GM13976 (cell line): Measurements from ENCODE around the gene CCDC6.
A peak's percentile ranks its signal among the peaks of the same experiment; 100 is the strongest.
"Not testable (repeated sequence)": the region's sequence is repeated elsewhere in the genome, so short reads cannot be mapped to it uniquely, and the experiment has no call there.

Experiments used
- DNase-seq: peaks from one replicate; pipeline ENCODE4 v3.0.0; 2012; ENCODE audit warnings: low spot score
- in situ Hi-C: fragments of 300-500 bp; cut with MboI; formaldehyde crosslinking; loops from one replicate; pipeline ENCODE4 v1.12.0; 2022; ENCODE audit warnings: low sequenced_read_pairs, mixed read lengths, inconsistent platforms; ENCODE audit not compliant: unreplicated experiment
- TF ChIP-seq, protein P1 (sequence below): IDR thresholded peaks from 2 replicates; pipeline ENCODE4 v1.5.1; 2012; ENCODE audit warnings: borderline replicate concordance, mild to moderate bottlenecking; ENCODE audit not compliant: insufficient read depth; ENCODE audit errors: extremely low read depth, missing control alignments, control extremely low read depth

Gene CCDC6

DNA sequence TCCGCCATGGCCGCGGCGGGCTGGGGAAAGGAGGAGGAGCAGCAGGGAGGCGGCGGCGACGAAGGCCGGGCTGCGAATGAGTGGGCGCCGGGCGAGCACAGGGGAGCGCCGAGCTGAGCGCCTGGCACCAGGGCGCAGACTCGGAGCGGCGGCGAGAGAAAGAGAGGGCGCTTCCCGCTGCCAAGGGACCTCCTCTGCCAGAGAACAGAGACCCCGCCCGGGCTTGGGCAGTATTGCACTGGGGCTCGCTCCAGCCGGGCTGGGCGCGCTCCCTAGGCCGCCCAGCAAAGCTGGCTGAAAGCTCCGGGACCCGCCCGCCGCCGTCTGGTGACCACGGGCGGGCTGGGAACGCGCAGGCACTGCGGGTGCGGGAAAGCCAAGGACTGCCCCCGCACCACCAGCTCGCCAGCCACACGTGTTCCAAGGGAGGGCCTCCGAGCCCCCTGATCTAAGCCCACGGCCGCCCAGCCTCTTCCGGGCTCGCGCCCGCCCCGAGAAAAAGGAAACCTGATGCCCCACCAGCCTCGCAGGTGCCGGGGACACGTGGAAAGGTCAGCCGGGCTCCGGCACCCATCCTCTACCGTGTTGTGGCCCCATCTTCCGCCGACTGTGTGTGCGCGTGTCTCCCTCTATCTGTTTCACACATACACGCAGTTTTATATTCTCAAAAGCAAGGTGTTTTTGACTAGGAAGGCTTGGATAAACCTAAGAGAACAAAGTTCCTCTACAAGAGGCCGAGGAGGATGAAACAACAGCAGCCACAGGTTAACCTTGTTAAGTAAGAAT lies at the start of gene CCDC6:
TSS of gene CCDC6 (minus strand) at position 140 of the 786 bp plus-strand sequence. CDS start at position 8, 132 bp downstream.
- DNase-seq, result peak; percentile 86
- in situ Hi-C loops, result no loop called here
- TF ChIP-seq, protein P1, sequence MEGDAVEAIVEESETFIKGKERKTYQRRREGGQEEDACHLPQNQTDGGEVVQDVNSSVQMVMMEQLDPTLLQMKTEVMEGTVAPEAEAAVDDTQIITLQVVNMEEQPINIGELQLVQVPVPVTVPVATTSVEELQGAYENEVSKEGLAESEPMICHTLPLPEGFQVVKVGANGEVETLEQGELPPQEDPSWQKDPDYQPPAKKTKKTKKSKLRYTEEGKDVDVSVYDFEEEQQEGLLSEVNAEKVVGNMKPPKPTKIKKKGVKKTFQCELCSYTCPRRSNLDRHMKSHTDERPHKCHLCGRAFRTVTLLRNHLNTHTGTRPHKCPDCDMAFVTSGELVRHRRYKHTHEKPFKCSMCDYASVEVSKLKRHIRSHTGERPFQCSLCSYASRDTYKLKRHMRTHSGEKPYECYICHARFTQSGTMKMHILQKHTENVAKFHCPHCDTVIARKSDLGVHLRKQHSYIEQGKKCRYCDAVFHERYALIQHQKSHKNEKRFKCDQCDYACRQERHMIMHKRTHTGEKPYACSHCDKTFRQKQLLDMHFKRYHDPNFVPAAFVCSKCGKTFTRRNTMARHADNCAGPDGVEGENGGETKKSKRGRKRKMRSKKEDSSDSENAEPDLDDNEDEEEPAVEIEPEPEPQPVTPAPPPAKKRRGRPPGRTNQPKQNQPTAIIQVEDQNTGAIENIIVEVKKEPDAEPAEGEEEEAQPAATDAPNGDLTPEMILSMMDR, result peak; percentile 68

DNA sequence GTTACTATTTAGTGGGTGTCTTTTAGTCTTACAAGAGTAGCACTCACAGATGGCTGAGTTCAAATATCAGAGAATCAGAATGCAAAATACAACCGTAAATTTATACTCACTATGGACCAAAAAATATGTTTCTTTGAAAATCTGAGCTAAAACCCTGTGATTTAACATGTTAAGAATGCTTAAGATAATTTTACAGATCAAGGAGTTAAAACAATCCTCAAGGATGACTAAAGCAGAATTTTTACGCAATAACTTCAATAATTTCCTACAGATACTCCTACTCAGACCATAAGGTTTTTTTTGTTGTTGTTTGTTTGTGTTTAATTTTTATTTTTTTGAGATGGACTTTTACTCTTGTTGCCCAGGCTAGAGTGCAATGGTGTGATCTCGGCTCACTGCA lies 47.9 kb upstream of the CCDC6 start:
- no peak for DNase-seq
- TF ChIP-seq, protein P1, result no peak
- in situ Hi-C loops, result no loop called here

DNA sequence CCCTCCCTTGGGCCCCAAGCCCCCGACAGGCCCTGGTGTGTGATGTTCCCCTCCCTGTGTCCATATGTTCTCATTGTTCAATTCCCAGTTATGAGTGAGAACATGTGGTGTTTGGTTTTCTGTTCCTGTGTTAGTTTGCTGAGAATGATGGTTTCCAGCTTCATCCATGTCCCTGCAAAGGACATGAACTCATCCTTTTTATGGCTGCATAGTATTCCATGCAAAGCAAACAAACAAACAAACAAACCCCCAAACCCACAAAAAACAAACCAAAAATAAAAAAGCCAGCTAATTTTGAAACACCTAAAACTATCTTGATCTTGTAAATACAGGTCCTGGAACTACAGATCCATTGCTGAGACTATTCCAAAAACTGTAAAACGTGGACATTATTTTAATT lies 47.4 kb upstream of the CCDC6 start:
- DNase-seq, in situ Hi-C loops: not testable (repeated sequence)

DNA sequence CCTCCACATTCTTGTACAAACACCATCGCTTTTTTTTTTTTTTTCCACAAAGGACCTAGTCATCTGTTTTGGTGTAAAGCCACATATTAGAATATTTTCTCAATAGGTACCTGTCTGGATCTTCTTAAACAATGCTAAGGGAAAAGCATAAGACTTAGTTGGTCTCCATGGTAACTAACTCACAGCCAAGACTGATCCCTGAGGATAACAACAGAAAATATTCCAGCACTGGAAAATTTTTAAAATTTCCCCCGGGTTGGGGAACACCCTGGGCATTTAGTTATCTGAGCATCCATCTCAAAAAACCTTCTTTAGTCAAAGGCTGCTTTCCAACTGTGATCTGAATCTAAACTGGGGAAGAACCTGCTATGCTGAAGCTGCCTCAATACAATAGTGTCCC lies 43.7 kb upstream of the CCDC6 start:
- in situ Hi-C loops, result no loop called here
- TF ChIP-seq, protein P1, result no peak

DNA sequence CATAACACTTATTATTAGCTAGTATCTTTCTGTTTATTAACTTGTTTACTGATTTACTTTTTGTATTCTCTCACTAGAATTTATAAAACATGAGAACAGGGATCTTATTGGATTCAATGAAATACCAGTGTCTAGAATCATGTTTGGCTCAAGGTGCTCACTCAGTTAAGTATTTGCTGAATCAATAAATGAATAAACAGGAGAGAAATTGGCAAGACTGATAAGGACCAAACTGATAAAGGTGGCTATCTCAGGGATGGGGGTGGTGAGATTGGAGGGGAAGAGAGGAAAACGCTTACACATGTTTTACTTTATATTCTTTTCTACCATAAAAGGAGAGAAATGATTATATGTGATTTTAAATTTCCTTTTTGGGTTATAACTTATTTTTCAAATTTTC lies 43.3 kb upstream of the CCDC6 start:
- in situ Hi-C loops, result no loop called here
- TF ChIP-seq, protein P1, result no peak

More for the DNA sequence above, 43.7 kb upstream of the CCDC6 start:
- no peak for DNase-seq

DNA sequence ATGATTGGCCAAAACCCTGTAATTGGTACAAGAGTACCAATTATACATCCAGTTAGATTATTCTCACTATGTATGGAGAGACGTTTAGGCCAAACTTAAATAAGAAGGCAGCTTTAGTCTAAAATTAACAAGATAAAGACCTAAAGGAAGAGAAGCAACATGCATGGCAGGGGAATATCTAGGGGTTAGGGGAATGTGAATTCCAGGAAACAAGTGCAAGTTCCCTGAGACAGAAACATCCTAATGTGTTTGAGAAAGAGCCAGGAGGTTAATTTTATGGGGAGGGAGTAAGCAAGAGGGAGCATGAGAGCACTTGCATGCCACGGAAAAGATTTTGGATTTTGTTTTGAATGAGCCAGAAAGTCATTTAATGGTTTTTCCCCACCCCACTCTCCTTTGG lies 39.6 kb upstream of the CCDC6 start:
- in situ Hi-C loops, result no loop called here
- no peak for DNase-seq
- TF ChIP-seq, protein P1, result no peak

More for the DNA sequence above, 43.3 kb upstream of the CCDC6 start:
- DNase-seq, result no peak

DNA sequence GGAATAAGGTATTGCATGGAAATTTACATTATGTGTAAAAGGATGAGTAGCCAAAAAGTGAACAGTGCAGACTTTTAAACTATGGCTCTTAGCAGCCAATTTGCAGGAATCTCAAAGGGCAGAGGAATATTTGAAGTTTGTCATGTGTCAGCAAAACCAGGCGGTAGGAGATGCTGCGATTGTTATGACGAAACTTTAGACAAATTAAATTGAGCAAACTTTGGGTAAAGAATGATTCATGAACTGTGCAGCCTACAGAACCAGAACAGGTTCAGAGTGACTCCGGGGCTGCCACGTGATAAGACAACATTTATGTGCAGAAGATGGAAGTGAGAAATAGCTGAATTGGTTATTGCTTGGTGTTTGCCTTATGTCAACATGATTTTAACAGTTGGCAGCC lies 39.2 kb upstream of the CCDC6 start:
- DNase-seq, result no peak
- in situ Hi-C loops, result no loop called here
- TF ChIP-seq, protein P1, result no peak
